Testis (tissue), 2 donors: ENCODE data around the gene GLI3.

Experiments used
- CTCF ChIP-seq, 3 experiments: fragments of 450-650 bp in 2 of 3; fragments of 200-600 bp in 1 of 3; sonication (generic) in 1 of 3; IDR thresholded peaks; one replicate each; pipeline ENCODE4 v1.5.1; 2016 to 2019; ENCODE audit warnings: antibody characterized with exemption in 3 of 3, mild to moderate bottlenecking in 2 of 3, moderate library complexity in 1 of 3
- POLR2A ChIP-seq: fragments of 450-650 bp; IDR thresholded peaks from one replicate; pipeline ENCODE4 v1.6.1; 2017; ENCODE audit warnings: antibody characterized with exemption, mild to moderate bottlenecking, moderate library complexity

DNA sequence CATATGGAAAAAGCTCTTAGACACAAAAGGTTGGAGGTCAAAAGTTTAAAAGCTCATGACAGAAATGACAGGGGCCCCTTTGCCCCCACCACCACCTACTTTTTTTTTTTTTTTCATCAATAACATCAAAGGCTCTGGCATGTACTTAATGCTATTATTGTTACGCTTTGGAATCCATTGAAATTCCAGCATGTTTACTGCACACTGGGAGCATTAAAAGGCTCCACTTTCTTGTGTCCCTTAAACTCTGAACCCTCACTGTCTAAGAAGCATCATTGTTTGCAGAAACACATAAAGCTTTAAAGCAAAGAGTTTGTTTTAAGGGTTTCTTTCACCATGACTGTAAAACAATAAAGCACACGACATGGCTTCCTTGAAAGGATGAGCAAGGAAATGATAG is 149.4 kb downstream of the GLI3 start:
- TF ChIP-seq CTCF (IDR thresholded peaks at IDR 0.05) (no peak), POLR2A (no peak)
